ENCODE measurements around the gene SH3TC1.
A peak's percentile ranks its signal among the peaks of the same experiment; 100 is the strongest.

SH3TC1 gene

DNA sequence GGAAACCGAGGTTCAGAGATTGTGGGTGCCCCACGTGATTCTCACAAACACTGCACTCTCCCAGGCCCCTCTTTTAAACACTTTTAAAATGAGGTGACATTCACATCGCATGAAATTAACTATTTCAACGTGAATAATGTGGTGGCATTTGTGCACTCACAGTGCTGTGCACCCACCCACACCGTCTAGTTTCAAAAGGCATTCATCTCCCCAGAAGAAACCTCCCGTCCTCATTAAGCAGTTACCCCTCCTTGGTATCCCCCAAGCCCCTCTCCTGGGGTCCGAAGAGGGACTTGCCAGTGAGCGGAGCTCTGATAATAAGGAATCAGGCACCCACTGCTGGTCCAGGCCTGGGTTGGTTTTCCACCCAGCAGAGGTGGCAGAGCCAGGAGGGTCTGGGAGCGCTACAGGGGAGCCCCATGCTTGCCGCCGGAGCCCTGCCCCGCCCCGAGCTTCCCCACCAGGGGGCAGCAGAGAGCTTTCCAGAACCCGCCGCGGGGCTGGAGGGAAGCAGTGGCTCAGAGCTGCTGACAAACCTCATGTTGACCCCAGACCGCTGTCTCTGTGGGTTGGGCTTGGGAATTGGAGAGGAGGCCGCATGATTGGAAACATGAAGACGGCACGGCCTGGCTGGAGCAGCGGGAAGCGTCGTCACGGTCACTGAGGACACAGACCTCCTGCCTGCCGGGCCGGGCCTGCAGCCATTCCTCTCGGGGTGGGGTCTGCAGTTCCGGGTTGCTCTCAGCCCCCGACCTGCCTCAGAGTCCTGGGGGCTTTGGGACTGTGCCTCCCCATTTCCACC is 43.0 kb downstream of the SH3TC1 start:
- peak; percentile 59 to 67 for DNase-seq (ENCODE audit: low read depth in 2 of 2, low spot score in 1 of 2)

DNA sequence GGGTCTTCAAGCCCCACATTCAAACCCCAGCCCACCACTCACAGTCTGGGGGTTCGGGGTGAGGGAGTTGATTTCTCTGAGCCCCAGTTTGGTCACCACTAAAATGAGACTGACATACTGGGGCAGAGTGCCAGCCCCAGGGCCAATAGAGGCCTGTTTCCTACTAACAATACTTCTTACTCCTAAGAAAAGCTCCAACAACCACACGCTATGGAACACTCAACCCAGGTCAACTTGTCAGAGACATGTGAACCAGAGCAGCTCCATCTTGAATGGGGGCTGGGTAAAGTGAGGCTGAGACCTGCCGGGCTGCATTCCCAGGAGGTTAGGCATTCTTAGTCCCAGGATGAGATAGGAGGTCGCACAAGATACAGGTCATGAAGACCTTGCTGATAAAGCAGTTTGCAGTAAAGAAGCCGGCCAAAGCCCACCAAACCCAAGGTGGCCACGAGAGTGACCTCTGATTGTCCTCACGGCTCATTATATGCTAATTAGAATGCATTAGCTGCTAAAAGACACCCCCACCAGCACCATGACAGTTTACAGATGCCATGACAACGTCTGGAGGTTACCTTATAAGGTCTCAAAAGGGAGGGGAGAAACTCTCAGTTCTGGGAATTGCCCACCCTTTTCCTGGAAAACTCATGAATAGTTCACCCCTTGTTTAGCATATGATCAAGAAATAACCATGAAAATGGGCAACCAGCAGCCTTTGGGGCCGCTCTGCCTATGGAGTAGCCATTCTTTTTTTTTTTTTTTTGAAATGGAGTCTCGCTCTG is 43.9 kb downstream of the SH3TC1 start:
- DNase-seq (ENCODE audit: low read depth in 2 of 2, low spot score in 1 of 2) = no peak

DNA sequence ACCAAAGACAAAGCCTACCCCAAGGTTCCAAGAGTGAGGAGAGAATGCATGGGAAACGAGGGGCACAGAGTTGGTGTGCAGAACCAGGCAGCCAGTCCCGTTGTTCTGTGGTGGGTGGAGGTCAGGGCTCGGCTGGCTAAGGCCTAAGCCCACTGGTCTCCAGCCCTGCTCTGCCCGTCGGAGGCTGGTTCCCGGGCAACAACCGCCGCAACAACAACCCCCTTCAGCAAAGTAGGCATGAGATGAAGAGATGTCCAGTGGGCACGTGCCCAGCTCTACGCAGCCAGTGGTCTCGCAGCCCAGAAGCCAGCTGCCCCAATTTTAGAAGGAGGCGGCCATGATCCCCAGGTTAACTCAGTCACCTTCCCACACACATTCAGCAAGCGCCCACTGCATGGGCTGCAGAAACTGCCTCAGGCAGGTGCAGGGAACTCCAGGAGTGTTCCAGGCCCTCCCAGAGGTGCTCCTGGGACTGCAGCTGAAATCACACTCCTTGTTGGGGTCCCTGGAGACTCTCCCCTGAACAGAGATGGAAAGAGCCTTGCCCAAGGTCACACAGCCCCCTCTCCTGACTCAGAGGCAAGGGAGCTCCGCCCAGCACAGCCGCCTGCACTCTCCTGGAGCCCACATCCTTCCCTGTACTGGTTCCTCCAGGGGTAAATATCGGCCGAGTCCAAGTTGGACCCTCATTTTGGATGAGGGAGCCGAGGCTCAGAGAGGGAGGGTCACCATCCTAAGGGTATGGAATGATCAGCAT is 45.1 kb downstream of the SH3TC1 start:
- no peak for DNase-seq (ENCODE audit: low read depth in 2 of 2, low spot score in 1 of 2)

DNA sequence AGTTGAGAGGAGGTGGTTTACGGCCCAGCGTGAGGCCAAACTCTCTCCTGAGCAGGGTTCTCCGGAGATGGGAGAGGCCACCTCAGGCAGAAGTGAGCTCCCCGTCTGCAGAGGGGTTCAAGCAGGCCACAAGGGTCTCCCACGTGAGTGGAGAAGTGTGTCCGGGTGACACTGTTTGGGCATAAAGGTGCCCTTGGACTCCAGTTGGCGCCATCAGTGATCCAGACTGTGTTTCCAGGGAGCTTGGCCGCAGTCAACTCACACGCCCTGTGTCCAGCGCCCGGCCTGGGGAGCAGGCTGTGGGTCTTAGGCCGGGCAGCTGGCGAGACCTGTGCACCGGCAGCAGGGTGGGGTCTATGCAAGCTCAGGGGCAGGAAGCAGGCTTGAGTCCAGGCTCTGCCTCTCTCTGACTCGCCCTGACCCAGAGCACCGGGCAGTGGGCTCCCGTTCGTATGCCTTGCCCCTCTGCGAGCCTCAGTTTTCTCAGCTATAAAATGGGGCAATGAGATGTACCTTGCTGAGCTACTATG is 45.9 kb downstream of the SH3TC1 start:
- DNase-seq (ENCODE audit: low read depth in 2 of 2, low spot score in 1 of 2) = no peak

DNA sequence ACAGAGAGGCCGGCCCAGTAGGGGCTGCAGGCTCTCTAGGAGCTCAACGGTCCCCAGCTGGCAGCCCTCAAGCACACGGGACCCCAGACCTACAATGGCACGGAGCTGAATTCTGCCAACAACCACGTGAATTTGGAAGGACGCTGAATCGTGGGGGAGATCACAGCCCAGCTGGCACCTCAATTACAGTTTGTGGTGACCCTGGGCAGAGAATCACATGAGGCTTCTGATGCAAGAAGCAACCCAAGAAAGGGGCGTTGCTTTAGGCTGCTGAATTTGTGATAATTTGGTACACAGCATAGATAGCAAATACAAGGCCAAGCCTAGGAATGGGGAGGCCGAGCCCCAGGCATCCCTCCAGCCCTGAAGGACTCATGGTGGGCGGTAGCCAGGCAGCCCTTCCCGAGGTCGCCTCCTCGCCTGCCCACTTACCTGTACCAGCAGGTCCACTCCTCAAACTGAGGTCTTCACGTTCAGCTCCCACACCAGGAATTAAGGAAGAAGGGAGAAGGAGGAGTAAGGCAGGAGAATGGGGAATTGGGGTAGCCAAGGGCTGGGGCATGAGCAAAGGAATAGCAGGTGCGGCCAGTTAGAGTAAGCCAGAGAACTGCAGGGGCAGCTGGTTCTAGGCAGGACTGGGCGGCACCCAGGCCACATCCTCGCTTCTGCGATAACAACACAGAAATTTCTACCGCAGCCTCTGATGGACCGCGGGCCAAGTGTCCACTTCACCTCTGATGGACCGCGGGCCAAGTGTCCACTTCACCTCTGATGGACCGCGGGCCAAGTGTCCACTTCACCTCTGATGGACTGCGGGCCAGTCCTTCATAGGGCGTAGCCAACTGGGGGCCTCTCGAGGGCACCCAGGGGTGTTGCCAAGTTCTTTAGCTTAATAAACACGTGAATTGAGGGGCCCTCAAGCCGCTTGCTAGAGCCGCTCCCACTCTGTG is 47.1 kb downstream of the SH3TC1 start:
- no peak for DNase-seq (ENCODE audit: low read depth in 2 of 2, low spot score in 1 of 2)

DNA sequence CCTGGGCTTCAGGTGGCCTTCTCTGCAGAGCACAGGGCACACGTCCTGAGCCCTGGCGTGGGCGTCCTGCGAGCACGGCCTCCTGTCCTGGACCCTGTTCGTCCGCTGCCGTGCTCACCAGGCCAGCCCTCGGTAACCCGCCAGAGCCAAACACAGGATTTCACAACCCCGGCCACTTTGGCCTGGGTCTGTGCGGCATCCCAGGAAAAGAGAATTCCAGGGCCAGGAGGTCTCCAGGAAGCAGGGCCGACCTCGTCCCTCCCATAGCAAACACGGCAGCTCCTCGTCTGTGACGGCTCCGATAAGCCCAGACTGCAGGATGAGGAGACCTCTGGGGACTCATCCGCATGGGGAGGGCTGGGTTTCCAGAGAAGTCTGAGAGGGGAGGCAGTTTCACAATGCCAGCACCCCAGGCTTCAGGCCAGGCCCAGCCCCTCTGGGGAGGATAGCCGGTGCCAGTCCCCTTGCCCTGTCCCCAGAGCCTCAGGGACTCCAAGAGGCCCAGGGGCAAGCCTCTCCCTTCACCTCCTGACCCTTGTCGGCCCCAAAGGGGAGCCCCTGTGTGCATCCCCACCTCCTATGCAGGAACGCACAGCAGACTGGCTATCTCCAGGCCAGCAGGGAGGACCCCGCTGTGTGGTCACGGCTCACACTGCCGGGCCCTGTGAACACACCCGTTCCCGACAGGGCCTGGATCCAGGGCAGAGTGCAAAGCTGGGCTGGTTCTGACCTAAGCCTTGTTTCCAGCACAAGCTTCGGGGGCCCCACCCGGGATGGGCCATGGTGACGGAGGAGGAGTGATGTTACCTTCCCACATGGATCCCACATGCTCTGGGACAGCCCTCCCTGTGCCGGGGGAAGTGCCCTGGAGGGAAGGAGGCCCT is 48.2 kb downstream of the SH3TC1 start:
- no peak for DNase-seq (ENCODE audit: low read depth in 2 of 2, low spot score in 1 of 2)

DNA sequence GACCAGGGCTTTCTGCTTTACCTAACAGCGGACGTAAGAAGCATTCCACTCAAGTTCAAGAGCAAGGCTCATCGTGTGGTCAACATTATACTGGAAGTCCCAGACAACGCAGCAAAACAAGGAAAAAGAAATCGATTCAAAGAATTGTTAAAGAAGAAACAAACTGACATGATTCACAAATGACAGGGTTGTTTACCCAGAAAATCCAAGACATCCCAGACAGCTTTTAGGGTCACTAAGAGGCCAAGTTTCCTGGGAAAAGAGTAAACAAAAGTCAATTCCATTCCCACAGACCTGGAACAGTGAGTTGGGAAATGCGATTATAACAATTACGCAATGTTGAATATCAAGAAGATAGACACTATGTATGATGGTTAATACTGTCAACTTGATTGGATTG is 49.0 kb downstream of the SH3TC1 start:
- DNase-seq (ENCODE audit: low read depth in 2 of 2, low spot score in 1 of 2) = no peak

DNA sequence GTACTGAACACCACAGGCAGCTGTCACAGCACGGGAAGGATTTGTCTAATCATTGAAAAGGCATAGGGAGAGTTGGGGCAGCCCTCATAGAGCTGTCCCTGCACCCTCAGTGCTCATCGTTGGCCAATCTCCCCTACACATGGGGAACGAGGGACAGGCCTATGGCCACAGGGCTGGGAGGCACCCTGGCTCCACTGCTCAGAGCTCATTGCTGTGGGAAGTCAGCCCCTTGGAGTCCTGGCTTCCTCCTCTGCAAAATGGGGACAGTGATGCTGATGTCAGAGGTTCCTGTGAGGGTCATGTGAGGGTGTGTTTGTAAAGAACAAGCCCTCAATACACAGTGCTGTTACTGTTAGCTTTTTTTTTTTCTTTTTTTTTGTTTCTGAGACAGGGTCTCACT is 51.1 kb downstream of the SH3TC1 start:
- DNase-seq (ENCODE audit: low read depth in 2 of 2, low spot score in 1 of 2) = no peak

DNA sequence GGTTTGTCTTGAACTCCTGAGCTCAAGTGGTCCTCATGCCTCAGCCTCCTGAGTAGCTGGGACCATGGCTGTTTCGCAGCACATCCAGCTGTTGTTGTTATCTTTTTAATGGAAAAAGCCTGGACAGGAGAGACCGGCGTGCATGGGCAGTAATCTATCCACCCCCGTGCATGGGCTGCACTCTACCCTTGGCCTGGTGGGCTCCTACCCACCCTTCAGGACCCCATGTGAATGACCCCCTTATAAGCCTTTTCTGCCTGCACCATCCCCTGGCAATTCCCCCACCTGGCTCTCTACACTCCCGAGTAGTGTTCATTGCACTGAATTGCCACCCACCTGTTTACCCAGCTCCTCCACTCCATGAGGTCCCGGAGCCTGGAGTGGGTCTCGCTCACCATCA is 51.5 kb downstream of the SH3TC1 start:
- no peak for DNase-seq (ENCODE audit: low read depth in 2 of 2, low spot score in 1 of 2)

DNA sequence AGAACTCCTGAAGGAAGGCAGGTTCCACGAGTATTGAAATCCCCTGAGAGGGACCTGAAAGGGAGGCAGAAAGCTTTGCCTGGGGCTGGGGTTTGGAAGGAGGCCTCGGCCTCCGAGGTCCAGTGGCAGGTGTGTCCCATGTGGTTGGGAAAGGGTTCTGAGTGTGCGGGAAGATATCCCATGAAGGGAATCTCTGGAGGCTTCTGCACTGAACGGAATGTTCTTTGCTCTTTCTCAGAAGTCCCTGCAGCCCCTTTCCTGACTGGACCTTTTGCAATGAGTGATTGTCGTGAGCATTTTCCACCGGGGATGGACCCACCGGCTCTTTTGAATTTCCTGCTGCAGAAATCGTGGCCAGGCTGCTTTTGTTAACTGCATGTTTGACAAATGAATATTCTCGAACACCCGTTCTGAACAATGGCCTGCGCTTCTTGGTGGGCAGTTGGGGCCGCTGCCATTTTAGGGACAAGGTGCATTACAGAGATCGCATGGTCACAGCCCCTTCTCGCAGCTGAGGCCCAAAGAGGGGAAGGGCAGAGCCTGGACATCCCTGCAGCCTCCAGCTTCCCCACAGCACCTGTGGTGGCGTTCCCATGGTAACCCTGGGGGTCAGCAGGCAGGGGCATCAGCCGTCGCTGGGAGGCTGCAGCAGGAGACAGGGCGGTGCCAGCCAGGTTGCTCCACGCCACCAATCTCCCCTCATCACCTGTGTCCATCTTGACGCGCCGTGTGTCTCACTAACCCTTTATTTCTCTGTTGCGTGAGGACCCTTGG is 52.2 kb downstream of the SH3TC1 start:
- DNase-seq (ENCODE audit: low read depth in 2 of 2, low spot score in 1 of 2) = no peak

DNA sequence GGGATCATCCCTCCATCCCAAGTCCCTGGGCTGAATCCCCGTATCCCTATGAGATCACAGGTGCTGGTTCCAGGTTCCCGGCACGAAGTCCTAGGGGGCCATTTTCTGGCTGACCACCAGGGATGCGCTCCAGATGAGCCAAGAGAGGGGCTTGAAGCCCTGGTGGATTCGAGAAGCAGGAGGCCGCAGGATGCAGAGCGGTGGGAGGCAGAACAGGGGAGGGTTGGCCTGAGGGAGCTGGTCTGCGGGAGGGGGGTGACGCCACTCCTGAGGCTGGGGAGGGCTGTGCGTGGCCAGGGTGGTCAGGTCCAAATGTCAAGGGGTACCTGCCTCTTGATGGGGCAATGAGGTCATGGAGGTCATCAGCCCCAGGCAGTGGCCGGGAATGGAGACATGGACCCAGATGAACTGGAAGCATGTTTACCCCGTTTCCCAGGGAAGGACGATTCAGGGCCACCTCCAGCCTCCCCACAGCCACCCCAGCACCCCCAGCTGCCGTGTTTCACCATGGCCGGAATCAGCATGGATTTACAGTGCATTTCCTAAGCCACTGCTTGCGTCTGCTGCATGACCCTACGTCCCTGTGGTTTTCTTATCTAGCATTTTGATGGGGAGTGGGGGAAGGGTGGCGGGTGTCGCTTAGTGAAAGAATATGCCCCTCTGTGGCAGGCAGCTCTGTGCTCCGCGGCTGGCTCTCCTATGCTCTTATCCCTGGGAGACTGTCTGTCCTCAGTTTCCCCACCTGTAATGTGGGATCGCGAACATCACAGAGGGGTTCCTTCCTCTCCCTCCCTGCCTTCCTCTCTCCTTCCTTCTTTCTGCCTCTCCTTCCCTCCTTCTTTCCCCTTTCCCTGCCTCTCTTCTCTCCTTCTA is 53.4 kb downstream of the SH3TC1 start:
- no peak for DNase-seq (ENCODE audit: low read depth in 2 of 2, low spot score in 1 of 2)

DNA sequence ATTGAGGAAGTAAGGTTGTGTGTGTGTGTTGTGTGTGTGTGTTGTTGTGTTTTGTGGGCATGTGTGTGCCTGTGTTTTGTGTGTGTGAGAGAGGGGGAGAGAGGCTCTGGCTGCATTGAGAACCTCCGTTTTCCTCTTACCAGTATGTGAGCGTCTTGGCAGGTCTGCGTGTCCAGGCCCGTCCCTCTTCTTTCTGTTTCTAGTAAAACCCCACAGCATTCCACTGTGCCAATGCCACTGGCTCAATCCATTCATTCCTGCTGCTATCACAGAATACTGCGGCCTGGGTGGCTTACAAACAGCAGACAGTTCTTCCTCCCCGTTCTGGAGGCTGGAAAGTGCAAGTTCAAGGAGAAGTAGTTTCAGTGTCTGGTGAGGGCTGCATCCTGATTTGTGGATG is 55.0 kb downstream of the SH3TC1 start:
- DNase-seq (ENCODE audit: low read depth in 2 of 2, low spot score in 1 of 2) = no peak

DNA sequence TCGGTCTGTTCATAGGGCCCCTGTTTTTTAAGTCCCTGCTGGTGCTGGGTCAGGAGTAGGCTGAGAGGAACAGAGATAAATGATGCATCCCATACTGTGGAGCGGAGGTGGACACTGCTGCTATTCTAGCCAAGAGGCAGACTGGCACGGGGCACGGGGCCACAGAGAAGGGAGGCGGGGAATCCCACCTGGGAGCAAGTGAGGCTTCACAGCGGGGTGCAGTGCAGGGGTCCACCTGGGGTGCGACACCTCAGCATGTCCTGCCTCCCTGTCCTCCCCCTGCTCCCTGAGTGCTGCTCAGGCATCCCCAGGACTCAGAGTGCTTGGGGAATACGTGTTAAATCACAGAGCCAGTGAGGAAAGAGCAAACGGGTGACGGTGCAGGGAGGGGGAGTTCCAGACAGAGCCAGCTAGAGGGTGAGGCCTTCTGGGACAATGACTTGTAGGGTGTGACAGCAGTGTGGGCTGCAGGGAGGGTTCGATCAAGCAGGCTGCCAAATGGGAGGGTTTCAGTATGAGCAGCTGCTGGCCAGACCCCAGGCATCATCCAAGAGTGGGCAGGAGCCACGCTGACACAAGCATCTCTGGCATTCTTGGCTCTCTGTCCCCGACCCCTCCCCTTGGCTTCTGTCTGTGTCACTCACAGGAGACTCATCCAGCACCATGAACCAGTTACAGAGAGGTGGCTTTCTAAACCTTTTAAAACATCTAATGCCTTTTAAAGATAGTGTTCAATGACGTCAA is 56.8 kb downstream of the SH3TC1 start:
- DNase-seq (ENCODE audit: low read depth in 2 of 2, low spot score in 1 of 2) = no peak

DNA sequence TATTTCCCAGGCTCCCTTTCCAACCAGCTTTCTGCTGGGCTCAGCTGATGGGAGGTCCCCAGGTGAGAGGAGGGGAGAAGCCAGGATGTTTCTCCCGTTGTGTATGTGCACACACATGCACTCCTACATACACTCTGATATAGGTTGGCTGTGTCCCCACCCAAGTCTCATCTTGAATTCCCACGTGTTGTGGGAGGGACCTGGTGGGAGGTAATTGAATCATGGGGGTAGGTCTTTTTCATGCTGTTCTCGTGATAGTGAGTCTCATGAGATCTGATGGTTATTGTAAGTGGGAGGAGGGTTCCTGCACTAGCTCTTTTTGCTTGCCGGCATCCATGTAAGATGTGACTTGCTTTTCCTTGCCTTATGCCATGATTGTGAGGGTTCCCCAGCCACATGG is 58.8 kb downstream of the SH3TC1 start:
- DNase-seq (ENCODE audit: low read depth in 2 of 2, low spot score in 1 of 2) = no peak

DNA sequence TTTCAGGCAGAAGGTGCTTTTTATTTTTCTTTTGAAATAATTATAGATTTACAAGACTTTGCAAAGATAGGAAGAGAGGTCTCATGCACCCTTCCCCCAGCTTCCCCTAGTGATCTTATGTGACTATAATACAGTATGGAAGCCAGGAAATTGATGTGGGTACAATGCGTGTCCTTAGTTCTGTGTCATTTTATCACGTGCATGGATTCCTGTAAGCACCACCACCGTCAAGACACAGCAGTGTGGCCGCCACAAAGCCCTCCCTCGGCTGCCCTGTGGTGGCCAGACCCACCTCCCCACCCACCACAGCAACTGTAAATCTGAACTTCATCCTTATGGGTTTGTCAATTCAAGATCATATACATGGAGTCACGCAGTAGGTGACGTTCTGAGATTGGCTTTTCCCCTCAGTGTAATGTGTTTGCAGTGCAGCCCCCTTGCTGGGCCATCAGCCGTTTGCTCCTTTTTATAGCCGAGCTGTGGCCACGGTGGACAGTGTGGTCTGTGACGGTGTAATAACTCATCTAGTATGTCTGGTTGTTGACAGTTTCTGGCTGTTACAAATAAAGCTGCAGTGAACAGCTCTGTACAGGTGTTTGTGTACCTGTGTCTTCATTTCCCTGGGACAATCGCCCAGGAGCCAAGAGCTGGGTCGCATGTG is 59.6 kb downstream of the SH3TC1 start:
- DNase-seq (ENCODE audit: low read depth in 2 of 2, low spot score in 1 of 2) = no peak

DNA sequence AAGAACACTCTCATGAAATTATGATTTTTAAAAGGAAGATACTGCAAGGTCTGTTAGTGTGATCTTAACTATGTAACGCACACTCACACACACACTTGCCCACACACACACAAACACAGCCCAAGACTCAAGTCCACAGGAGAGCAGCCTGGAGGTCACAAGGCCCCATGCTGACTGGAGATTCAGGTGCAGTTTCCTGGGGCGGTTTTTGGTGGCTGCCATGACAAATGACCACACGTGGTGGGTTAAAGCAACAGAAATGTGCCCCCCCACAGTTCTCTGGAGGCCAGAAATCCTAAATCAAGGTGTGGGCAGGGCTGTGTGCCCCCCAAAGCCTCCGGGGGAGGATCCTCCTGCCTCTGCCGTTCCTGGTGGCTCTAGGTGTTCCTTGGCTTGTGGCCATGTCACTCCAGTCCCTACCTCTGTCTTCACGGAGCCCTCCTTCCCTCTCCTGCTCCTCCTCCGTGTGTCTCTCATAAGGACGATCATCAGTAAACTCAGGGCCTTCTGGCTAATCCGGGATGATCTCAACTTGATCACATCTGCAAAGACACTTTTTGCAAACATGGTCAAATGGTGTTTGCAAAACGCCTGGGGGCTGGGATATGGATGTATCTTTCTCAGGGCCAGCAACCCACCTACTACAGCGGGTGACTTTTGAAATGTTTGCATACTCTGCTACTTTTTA is 60.8 kb downstream of the SH3TC1 start:
- no peak for DNase-seq (ENCODE audit: low read depth in 2 of 2, low spot score in 1 of 2)

All from stimulated activated CD8-positive, alpha-beta memory T cell treated with anti-CD3 and anti-CD28 coated beads, Interleukin-4, amount 100 ng/mL, for 1 hour (primary cell).